Trophoblast cell (in vitro differentiated cells and primary cell): ENCODE data around the gene KLHL36.

Experiments
- DNase-seq, 2 donors: peaks; one replicate each; pipeline ENCODE4 v3.0.0-alpha.2; 2016
- H2AFZ ChIP-seq: 2 replicates; pipeline ENCODE4 v1.6.1; 2013; ENCODE audit warnings: low read length, moderate library complexity, mild to moderate bottlenecking; ENCODE audit not compliant: insufficient read depth, poor library complexity
- H2AK5ac ChIP-seq: 2 replicates; pipeline ENCODE4 v1.6.1; 2013; ENCODE audit warnings: mild to moderate bottlenecking, low read length
- H2BK120ac ChIP-seq: 2 replicates; pipeline ENCODE4 v1.6.1; 2013; ENCODE audit warnings: low read length, mild to moderate bottlenecking, moderate library complexity; ENCODE audit not compliant: insufficient read depth, poor library complexity
- H2BK12ac ChIP-seq: 2 replicates; pipeline ENCODE4 v1.6.1; 2013; ENCODE audit warnings: mild to moderate bottlenecking, low read length, moderate library complexity
- H2BK5ac ChIP-seq: 2 replicates; pipeline ENCODE4 v1.6.1; 2013; ENCODE audit warnings: low read length, low read depth, moderate library complexity, mild to moderate bottlenecking; ENCODE audit not compliant: poor library complexity
- H3K14ac ChIP-seq: 2 replicates; pipeline ENCODE4 v1.6.1; 2013; ENCODE audit warnings: mild to moderate bottlenecking, low read length
- H3K18ac ChIP-seq: 2 replicates; pipeline ENCODE4 v1.6.1; 2013; ENCODE audit warnings: mild to moderate bottlenecking, low read length
- H3K23ac ChIP-seq: 2 replicates; pipeline ENCODE4 v1.6.1; 2013; ENCODE audit warnings: low read length
- H3K27ac ChIP-seq: 2 replicates; pipeline ENCODE4 v1.5.1; 2013; ENCODE audit warnings: low read depth, mild to moderate bottlenecking, inconsistent platforms, low read length, moderate library complexity
- H3K27me3 ChIP-seq: 2 replicates; pipeline ENCODE4 v1.6.1; 2013; ENCODE audit warnings: inconsistent platforms, mild to moderate bottlenecking, low read length, moderate library complexity; ENCODE audit not compliant: insufficient read depth
- H3K36me3 ChIP-seq, 2 experiments: 1 replicate in 1 of 2; 2 replicates in 1 of 2; pipeline ENCODE4 v1.6.1; 2013; ENCODE audit warnings: low read length in 2 of 2, mild to moderate bottlenecking in 2 of 2, moderate library complexity in 1 of 2; ENCODE audit not compliant: insufficient read depth in 2 of 2, control insufficient read depth in 1 of 2
- H3K4ac ChIP-seq: 2 replicates; pipeline ENCODE4 v1.6.1; 2013; ENCODE audit warnings: low read depth, mild to moderate bottlenecking, low read length, moderate library complexity
- H3K4me1 ChIP-seq, 2 experiments: 1 replicate in 1 of 2; 2 replicates in 1 of 2; pipeline ENCODE4 v1.6.1; 2013; ENCODE audit warnings: low read length in 2 of 2, mild to moderate bottlenecking in 2 of 2, moderate library complexity in 1 of 2; ENCODE audit not compliant: insufficient read depth in 2 of 2, control insufficient read depth in 1 of 2
- H3K4me2 ChIP-seq: 2 replicates; pipeline ENCODE4 v1.6.1; 2013; ENCODE audit warnings: inconsistent platforms, mild to moderate bottlenecking, low read length, moderate library complexity
- H3K4me3 ChIP-seq: 2 replicates; pipeline ENCODE4 v1.5.1; 2013; ENCODE audit warnings: mild to moderate bottlenecking, low read depth, low read length, inconsistent platforms
- H3K79me1 ChIP-seq: one replicate; pipeline ENCODE4 v1.6.1; 2013; ENCODE audit warnings: low read length
- H3K79me2 ChIP-seq: 2 replicates; pipeline ENCODE4 v1.6.1; 2013; ENCODE audit warnings: low read length, mild to moderate bottlenecking; ENCODE audit not compliant: control insufficient read depth, insufficient read depth, poor library complexity
- H3K9ac ChIP-seq: 2 replicates; pipeline ENCODE4 v1.6.1; 2013; ENCODE audit warnings: mild to moderate bottlenecking, low read length
- H3K9me3 ChIP-seq: 2 replicates; pipeline ENCODE4 v1.6.1; 2013; ENCODE audit warnings: low read depth, mild to moderate bottlenecking, control low read depth, inconsistent platforms, low read length; ENCODE audit not compliant: insufficient read depth
- H4K12ac ChIP-seq: 2 replicates; pipeline ENCODE4 v1.6.1; 2013; ENCODE audit warnings: low read depth, mild to moderate bottlenecking, low read length, moderate library complexity
- H4K8ac ChIP-seq: 2 replicates; pipeline ENCODE4 v1.6.1; 2013; ENCODE audit warnings: low read depth, mild to moderate bottlenecking, low read length, moderate library complexity
- H4K91ac ChIP-seq: one replicate; pipeline ENCODE4 v1.6.1; 2013; ENCODE audit warnings: low read depth, mild to moderate bottlenecking, low read length, moderate library complexity
- WGBS: extraction: QIAGEN DNeasy Blood & Tissue Kit; methylation state at CpG from one replicate; pipeline ENCODE4 v1.1.7; 2013; ENCODE audit warnings: missing lambda C conversion rate; ENCODE audit not compliant: insufficient read length, insufficient coverage; ENCODE audit errors: extremely low coverage; 5-methylcytosine and 5-hydroxymethylcytosine counted together

KLHL36 gene

DNA sequence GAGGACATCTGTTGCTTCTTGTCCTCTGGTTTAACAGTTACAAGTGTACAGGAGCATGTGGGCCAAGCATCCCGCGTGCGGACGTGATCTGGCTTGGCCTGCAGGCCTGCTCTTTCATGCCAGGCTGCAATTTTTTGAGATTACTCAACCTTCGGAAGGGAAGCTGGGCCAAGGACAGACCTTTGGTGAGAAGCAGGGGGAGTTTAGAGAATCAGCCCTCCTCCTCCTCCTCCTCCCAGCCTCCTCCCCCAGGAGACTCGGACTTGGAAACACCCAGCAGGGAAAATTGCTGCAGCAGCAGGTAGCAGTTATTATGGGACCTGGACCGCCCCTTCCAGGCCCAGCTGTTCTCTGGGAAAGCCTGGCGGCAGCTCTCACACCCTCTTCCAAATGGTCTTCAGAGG, 5.1 kb upstream of the KLHL36 start:
- H4K91ac ChIP-seq = peak overlapping the region; percentile 0
- H3K27ac ChIP-seq = peak overlapping the region; percentile 15
- no CpG with 5 or more reads among the region's 8 CpGs for WGBS
- H3K4me2 ChIP-seq = peak overlapping the region; percentile 29
- H3K27me3 ChIP-seq = no peaks in the 10 kb centered on the region
- no peak overlapping the region for H2BK5ac ChIP-seq
- H3K23ac ChIP-seq = no peak overlapping the region
- H3K4me3 ChIP-seq = no peak overlapping the region
- peaks cover 4% of the 10 kb centered on the region for H3K79me1 ChIP-seq
- no peak overlapping the region for H2AFZ ChIP-seq
- no peak overlapping the region for H3K18ac ChIP-seq
- no peak overlapping the region for H4K12ac ChIP-seq
- no peak overlapping the region for H2BK120ac ChIP-seq
- no peak overlapping the region for H3K9ac ChIP-seq
- DNase-seq = peak; percentile 77 to 91
- H3K79me2 ChIP-seq = peaks cover 3% of the 10 kb centered on the region
- peak overlapping the region; percentile 4 for H4K8ac ChIP-seq
- peaks cover 11 to 18% of the 10 kb centered on the region in 2 experiments for H3K4me1 ChIP-seq
- no peak overlapping the region for H3K4ac ChIP-seq
- no peak overlapping the region for H2BK12ac ChIP-seq
- no peak overlapping the region for H3K14ac ChIP-seq
- H2AK5ac ChIP-seq = no peak overlapping the region
- H3K9me3 ChIP-seq = no peaks in the 10 kb centered on the region
- no peaks in the 10 kb centered on the region for H3K36me3 ChIP-seq

DNA sequence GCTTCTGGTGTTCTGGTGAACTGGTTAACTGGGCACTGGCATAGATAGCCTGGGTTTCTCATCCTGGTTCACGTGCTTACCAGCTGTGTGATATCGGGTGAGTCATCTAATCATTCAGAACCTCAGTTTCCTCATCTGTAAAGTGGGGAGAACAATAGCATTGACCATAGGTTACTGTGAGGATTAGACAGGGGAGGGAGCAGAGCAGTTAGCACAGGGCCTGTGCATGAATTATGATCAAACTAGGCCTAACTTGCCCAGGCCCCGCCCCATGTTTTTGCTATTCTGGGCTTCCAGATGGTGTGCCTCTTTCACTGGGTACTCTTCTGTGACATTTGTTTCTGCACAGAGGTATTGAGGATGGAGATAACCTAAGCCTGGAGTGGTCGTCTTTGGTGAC, 4.6 kb upstream of the KLHL36 start:
- H2BK12ac ChIP-seq = no peak overlapping the region
- peaks cover 4% of the 10 kb centered on the region for H3K79me1 ChIP-seq
- no peak overlapping the region for H4K91ac ChIP-seq
- H3K36me3 ChIP-seq = no peaks in the 10 kb centered on the region
- H3K14ac ChIP-seq = no peak overlapping the region
- peaks cover 11 to 18% of the 10 kb centered on the region in 2 experiments for H3K4me1 ChIP-seq
- no peak overlapping the region for H2BK120ac ChIP-seq
- no peaks in the 10 kb centered on the region for H3K9me3 ChIP-seq
- H4K12ac ChIP-seq = no peak overlapping the region
- peaks cover 3% of the 10 kb centered on the region for H3K79me2 ChIP-seq
- no peak overlapping the region for H3K23ac ChIP-seq
- H2AFZ ChIP-seq = no peak overlapping the region
- H3K4me3 ChIP-seq = no peak overlapping the region
- H4K8ac ChIP-seq = no peak overlapping the region
- DNase-seq = no peak
- WGBS = no CpG with 5 or more reads among the region's 4 CpGs
- H3K27ac ChIP-seq = peak overlapping the region; percentile 15
- no peak overlapping the region for H3K4me2 ChIP-seq
- H3K9ac ChIP-seq = no peak overlapping the region
- no peak overlapping the region for H2AK5ac ChIP-seq
- no peaks in the 10 kb centered on the region for H3K27me3 ChIP-seq
- no peak overlapping the region for H3K4ac ChIP-seq
- no peak overlapping the region for H3K18ac ChIP-seq
- H2BK5ac ChIP-seq = no peak overlapping the region

DNA sequence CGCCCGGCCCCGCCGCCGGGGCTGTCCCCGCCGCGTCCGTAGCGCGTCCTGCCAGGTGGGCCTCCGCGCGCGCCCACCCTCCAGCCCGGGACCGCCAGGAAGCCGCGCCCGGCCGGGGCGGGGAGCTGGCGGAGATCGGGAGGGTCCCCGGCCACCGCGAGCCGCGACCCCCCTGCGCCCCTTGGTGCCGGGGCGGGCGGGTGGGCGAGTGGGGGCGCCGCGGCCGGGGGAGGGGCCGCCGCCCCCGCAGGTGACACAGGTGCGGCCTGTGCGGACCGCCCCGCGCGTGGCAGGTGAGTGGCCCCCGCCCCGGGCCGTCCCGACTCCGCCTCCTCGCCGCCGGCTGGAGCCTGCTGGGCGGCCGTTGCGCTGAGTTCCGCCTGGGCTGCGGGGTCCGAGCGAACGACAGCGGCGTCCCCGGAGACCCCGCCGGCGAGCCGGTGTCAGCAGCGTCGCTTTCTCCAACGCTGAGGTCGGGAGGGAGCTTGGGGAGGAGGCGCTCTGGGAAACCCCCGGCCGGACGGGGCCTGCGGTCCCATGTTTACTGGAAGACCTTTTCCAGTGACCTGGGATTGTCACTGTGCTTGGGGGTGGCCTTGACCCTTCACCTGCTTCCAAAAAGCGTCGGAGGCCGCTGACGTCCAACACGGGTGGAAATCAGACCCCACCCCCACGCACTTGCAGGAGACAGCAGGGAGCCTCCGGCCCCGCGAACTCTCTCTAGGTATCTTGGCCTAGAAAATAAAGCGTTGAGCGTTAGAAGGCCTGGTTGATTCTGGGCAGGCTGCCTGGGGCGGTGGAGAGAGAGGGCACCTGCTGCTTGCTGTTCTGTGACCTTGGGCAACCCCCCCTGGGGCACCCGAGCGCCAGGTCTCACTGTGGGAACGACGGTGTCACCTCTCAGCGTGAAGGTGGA, 542 bp downstream of the KLHL36 start:
- Histone ChIP-seq H2AK5ac (peak overlapping the region; percentile 81), H3K14ac (peak overlapping the region; percentile 91), H3K79me2 (peaks cover 7% of the 10 kb centered on the region), H2BK5ac (peak overlapping the region; percentile 55), H3K9ac (peak overlapping the region; percentile 18), H3K79me1 (peaks cover 8% of the 10 kb centered on the region), H4K12ac (peak overlapping the region; percentile 72), H3K4me1 (peaks cover 4 to 16% of the 10 kb centered on the region in 2 experiments), H3K4me3 (peak overlapping the region; percentile 83), H4K8ac (peak overlapping the region; percentile 78), H2AFZ (peak overlapping the region; percentile 90), H3K4ac (peak overlapping the region; percentile 35), H3K9me3 (no peaks in the 10 kb centered on the region), H3K27me3 (no peaks in the 10 kb centered on the region), H3K36me3 (peaks cover 8% of the 10 kb centered on the region in 2 experiments), H2BK12ac (no peak overlapping the region), H3K18ac (peak overlapping the region; percentile 79), H4K91ac (peak overlapping the region; percentile 89), H3K4me2 (peak overlapping the region; percentile 88), H3K23ac (no peak overlapping the region), H3K27ac (no peak overlapping the region), H2BK120ac (peak overlapping the region; percentile 38)
- WGBS = no CpG with 5 or more reads among the region's 96 CpGs
- DNase-seq = peak; percentile 25 to 62

DNA sequence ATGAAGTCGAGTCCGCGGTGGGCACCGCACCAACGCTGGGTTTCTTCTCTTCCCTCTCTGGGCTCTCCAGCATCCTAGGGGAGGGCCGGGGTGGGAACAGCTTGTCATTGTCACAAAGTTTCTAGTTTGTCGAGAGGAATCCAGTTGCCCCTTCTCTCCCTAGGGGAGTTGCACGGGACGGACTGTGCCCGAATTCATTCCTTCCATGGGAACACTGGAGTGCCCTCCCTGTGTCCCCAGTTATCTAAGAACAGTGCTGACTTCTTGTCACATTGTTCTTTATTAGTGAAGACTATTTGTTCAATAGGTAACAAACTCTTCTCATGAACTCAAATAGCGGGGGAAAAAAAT, 1.2 kb downstream of the KLHL36 start:
- H3K14ac ChIP-seq = no peak overlapping the region
- H3K4me1 ChIP-seq = peaks cover 4 to 16% of the 10 kb centered on the region in 2 experiments
- H3K4ac ChIP-seq = no peak overlapping the region
- H3K9ac ChIP-seq = no peak overlapping the region
- H3K4me2 ChIP-seq = peak overlapping the region; percentile 88
- no peaks in the 10 kb centered on the region for H3K27me3 ChIP-seq
- no peak overlapping the region for H2BK12ac ChIP-seq
- no peak overlapping the region for H3K4me3 ChIP-seq
- H3K18ac ChIP-seq = no peak overlapping the region
- H2BK5ac ChIP-seq = no peak overlapping the region
- no peak overlapping the region for H3K23ac ChIP-seq
- peaks cover 7% of the 10 kb centered on the region for H3K79me2 ChIP-seq
- no CpG with 5 or more reads among the region's 11 CpGs for WGBS
- no peak overlapping the region for H2AK5ac ChIP-seq
- H4K12ac ChIP-seq = no peak overlapping the region
- H3K36me3 ChIP-seq = peaks cover 8 to 11% of the 10 kb centered on the region in 2 experiments
- H3K79me1 ChIP-seq = peaks cover 8% of the 10 kb centered on the region
- H3K27ac ChIP-seq = no peak overlapping the region
- H4K8ac ChIP-seq = no peak overlapping the region
- H3K9me3 ChIP-seq = no peaks in the 10 kb centered on the region
- H2BK120ac ChIP-seq = no peak overlapping the region
- no peak overlapping the region for H4K91ac ChIP-seq
- no peak for DNase-seq
- H2AFZ ChIP-seq = no peak overlapping the region
